ENCODE results near the gene SMG5. TPM values are rescaled to one million over a fixed set of nuclear protein-coding genes. Genes with fewer than 3 reads are reported as not detected.
A peak's percentile ranks its signal among the peaks of the same experiment; 100 is the strongest.

Gene SMG5
- total and polyA plus RNA-seq, 2 experiments from 2014 or later = 25.9 to 118 TPM

- Histone ChIP-seq H3K79me2 (replicated peaks; ENCODE audit: insufficient read depth) (no peaks in the 10 kb centered on the region), H3K4me1 (ENCODE audit: insufficient read depth) (no peaks in the 10 kb centered on the region; the same call in 1 of the 2 replicates), H2AFZ (peak within 1 kb of the TSS; percentile 97), H4K20me1 (replicated peaks; ENCODE audit: insufficient read depth) (0 out of 2 replicates have a peak, but pooled peaks cover 2% of the 10 kb centered on the region), H3K4me3 (peak within 1 kb of the TSS; percentile 90), H3K4me2 (peak within 1 kb of the TSS; percentile 75), H3K27ac (ENCODE audit: low read depth) (no peak within 1 kb of the TSS), H3K9me2 (ENCODE audit: insufficient read depth) (no peaks in the 10 kb centered on the region), H3K27me3 (ENCODE audit: insufficient read depth) (no peaks in the 10 kb centered on the region), H3K36me3 (ENCODE audit: insufficient read depth) (no peaks in the 10 kb centered on the region), H3F3A (replicated peaks; ENCODE audit: low read depth) (peaks cover 5% of the 10 kb centered on the region)
- peak; percentile 38 for ATAC-seq
- peaks cover 2% of the 10 kb centered on the region for H3K27me3 Mint-ChIP-seq (ENCODE audit: insufficient read depth, low read depth, poor library complexity)
- no peak within 1 kb of the TSS for H3K27ac Mint-ChIP-seq
- no peaks in the 10 kb centered on the region for H3K9me3 Mint-ChIP-seq
- TF ChIP-seq POLR2AphosphoS5 (IDR thresholded peaks at IDR 0.05; ENCODE audit: low read depth) (peak; percentile 64; the same call in 1 of the 2 replicates), ZNF462 (CRISPR knock-in tag; IDR thresholded peaks at IDR 0.05) (no peak)
- H3K4me1 Mint-ChIP-seq = peaks cover 5% of the 10 kb centered on the region
- peak within 1 kb of the TSS; percentile 87 for H3K4me3 Mint-ChIP-seq
- peak; percentile 80 for DNase-seq (ENCODE audit: low spot score)
- H3K36me3 Mint-ChIP-seq (ENCODE audit: low read depth) = 0 out of 3 replicates have a peak, but pooled peaks cover 2% of the 10 kb centered on the region
Measured at GRCh38 chr1:156295391-156295947, 12.8 kb upstream of the SMG5 start, which contains the start of gene GLMP. Gene GLMP, minus strand, starts transcription at chr1:156295679. Its CDS starts 34 bp downstream, at chr1:156295645.

DNA sequence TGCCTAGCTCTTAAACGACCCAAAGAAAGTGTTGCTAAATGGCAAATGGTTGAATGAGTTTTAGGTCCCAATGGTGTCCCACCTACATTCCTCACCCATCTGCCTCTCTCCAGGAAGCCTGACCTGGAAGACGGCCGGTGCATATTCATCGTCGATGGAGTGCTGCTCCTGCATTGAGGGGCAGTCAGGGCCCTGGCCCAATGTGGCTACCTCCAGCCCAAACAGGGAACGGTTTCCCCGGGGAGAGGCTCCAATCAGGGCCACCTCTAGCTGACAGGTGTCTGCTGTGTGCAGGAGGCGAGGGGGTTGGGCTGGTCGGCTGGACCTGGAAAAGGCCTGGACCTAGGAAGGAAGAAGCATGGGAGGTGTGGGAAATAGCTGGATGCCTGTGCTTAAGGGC, 11.3 kb upstream of the SMG5 start:
- no peaks in the 10 kb centered on the region; the same call in 1 of the 2 replicates for H3K4me1 ChIP-seq (ENCODE audit: insufficient read depth)
- Mint-ChIP-seq H3K27ac (no peak overlapping the region), H3K9me3 (no peaks in the 10 kb centered on the region), H3K36me3 (ENCODE audit: low read depth) (peaks cover 2% of the 10 kb centered on the region; the same call in 1 of the 3 replicates), H3K4me1 (peaks cover 5% of the 10 kb centered on the region), H3K27me3 (ENCODE audit: insufficient read depth, low read depth, poor library complexity) (peaks cover 6% of the 10 kb centered on the region), H3K4me3 (no peak overlapping the region)
- no peak overlapping the region for H3K4me2 ChIP-seq
- H3K27me3 ChIP-seq (ENCODE audit: insufficient read depth) = no peaks in the 10 kb centered on the region
- no peaks in the 10 kb centered on the region for H3K79me2 ChIP-seq (replicated peaks; ENCODE audit: insufficient read depth)
- DNase-seq (ENCODE audit: low spot score) (no peak), ATAC-seq (no peak)
- no peaks in the 10 kb centered on the region for H3K9me2 ChIP-seq (ENCODE audit: insufficient read depth)
- H4K20me1 ChIP-seq (replicated peaks; ENCODE audit: insufficient read depth) = 0 out of 2 replicates have a peak, but pooled peaks cover 2% of the 10 kb centered on the region
- no peak overlapping the region for H3K4me3 ChIP-seq
- peaks cover 5% of the 10 kb centered on the region for H3F3A ChIP-seq (replicated peaks; ENCODE audit: low read depth)
- no peak overlapping the region for H3K27ac ChIP-seq (ENCODE audit: low read depth)
- H3K36me3 ChIP-seq (ENCODE audit: insufficient read depth) = no peaks in the 10 kb centered on the region
- H2AFZ ChIP-seq = no peak overlapping the region
- TF ChIP-seq JUNB (IDR thresholded peaks at IDR 0.05; ENCODE audit: unreplicated experiment) (no peak), EZH2phosphoT487 (IDR thresholded peaks at IDR 0.05; ENCODE audit: unreplicated experiment) (no peak), EZH2 (IDR thresholded peaks at IDR 0.05; ENCODE audit: low read depth, unreplicated experiment) (no peak), ZNF114 (CRISPR knock-in tag; IDR thresholded peaks at IDR 0.05) (no peak), POLR2AphosphoS5 (IDR thresholded peaks at IDR 0.05; ENCODE audit: low read depth) (no peak), STAT1 (IDR thresholded peaks at IDR 0.05; ENCODE audit: unreplicated experiment) (no peak), CREB1 (CRISPR knock-in tag; IDR thresholded peaks at IDR 0.05; ENCODE audit: low read depth) (no peak), ZNF331 (CRISPR knock-in tag; IDR thresholded peaks at IDR 0.05; ENCODE audit: low read depth) (no peak)
- TF ChIP-seq, protein P1, sequence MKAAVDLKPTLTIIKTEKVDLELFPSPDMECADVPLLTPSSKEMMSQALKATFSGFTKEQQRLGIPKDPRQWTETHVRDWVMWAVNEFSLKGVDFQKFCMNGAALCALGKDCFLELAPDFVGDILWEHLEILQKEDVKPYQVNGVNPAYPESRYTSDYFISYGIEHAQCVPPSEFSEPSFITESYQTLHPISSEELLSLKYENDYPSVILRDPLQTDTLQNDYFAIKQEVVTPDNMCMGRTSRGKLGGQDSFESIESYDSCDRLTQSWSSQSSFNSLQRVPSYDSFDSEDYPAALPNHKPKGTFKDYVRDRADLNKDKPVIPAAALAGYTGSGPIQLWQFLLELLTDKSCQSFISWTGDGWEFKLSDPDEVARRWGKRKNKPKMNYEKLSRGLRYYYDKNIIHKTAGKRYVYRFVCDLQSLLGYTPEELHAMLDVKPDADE (IDR thresholded peaks at IDR 0.05) = no peak

Measured in GM23338 (cell line).